SK-N-SH (cell line): Measurements from ENCODE around the gene XAB2.
A peak's percentile ranks its signal among the peaks of the same experiment; 100 is the strongest.

ENCODE experiments used
- EZH2phosphoT487 ChIP-seq: fragments of 200-600 bp; sonication (generic); IDR thresholded peaks from 2 replicates; pipeline ENCODE4 v1.6.1; 2017; ENCODE audit warnings: low read depth, mixed run types, mild to moderate bottlenecking, antibody characterized with exemption, moderate library complexity, borderline replicate concordance
- GATA2 ChIP-seq: sonication (generic); formaldehyde crosslinking; IDR thresholded peaks from 2 replicates; pipeline ENCODE4 v1.5.0; 2020; ENCODE audit warnings: mild to moderate bottlenecking, missing genetic modification reagents
- MXI1 ChIP-seq: IDR thresholded peaks from 2 replicates; pipeline ENCODE4 v1.6.1; 2012; ENCODE audit warnings: mild to moderate bottlenecking, low read depth, low read length, improper control_type of control experiment
- NRF1 ChIP-seq: IDR thresholded peaks from 2 replicates; pipeline ENCODE4 v1.6.1; 2012; ENCODE audit warnings: low read depth, mild to moderate bottlenecking, low read length
- POLR2AphosphoS5 ChIP-seq: IDR thresholded peaks from 2 replicates; pipeline ENCODE4 v1.6.1; 2012; ENCODE audit warnings: low read depth, low read length
- RCOR1 ChIP-seq: fragments of 150-350 bp; IDR thresholded peaks from 2 replicates; pipeline ENCODE4 v1.6.1; 2017; ENCODE audit warnings: antibody characterized with exemption, low read length
- RFX5 ChIP-seq: IDR thresholded peaks from 2 replicates; pipeline ENCODE4 v1.6.1; 2012; ENCODE audit warnings: mild to moderate bottlenecking, improper control_type of control experiment, low read length
- TF ChIP-seq, protein P1 (sequence below): fragments of 200-600 bp; sonication (generic); IDR thresholded peaks from 2 replicates; pipeline ENCODE4 v1.6.1; 2017; ENCODE audit warnings: antibody characterized with exemption, mild to moderate bottlenecking, moderate library complexity
- TF ChIP-seq, protein P2 (sequence below): fragments of 150-350 bp; IDR thresholded peaks from 2 replicates; pipeline ENCODE4 v1.6.1; 2017; ENCODE audit warnings: antibody characterized with exemption, low read length, low read depth, borderline replicate concordance

DNA sequence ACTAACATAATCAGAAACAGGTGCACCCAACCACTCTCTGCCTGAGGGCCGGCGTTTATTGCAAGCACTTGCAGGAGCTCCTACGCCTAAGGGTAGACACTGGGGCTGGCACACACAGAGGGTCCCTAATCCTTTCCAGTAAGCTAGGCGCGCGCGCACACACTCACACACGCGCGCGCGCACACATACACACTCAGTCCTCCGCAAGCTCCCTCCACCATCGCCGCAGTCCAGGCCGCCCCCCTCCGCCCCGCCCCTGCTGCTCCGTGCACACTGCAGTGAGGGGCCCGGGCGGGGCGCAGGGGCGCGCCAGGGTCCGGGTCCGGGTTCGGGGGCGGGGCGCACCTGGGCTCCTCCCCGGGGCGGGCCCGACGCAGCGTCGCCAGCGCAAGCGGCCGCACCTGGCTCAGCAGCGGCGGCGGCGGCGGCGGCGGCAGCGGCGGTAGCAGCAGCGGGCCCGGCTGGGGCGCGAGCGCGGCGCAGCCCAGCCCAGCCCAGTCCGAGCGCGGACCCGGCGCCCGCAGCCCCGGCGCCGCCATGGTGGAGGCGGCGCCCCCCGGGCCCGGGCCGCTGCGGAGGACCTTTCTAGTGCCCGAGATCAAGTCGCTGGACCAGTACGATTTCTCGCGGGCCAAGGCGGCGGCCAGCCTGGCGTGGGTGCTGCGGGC is 33.7 kb downstream of the XAB2 start, which contains the start of gene CAMSAP3:
- no peak for TF ChIP-seq EZH2phosphoT487
- TF ChIP-seq RCOR1 = no peak
- TF ChIP-seq, protein P1, sequence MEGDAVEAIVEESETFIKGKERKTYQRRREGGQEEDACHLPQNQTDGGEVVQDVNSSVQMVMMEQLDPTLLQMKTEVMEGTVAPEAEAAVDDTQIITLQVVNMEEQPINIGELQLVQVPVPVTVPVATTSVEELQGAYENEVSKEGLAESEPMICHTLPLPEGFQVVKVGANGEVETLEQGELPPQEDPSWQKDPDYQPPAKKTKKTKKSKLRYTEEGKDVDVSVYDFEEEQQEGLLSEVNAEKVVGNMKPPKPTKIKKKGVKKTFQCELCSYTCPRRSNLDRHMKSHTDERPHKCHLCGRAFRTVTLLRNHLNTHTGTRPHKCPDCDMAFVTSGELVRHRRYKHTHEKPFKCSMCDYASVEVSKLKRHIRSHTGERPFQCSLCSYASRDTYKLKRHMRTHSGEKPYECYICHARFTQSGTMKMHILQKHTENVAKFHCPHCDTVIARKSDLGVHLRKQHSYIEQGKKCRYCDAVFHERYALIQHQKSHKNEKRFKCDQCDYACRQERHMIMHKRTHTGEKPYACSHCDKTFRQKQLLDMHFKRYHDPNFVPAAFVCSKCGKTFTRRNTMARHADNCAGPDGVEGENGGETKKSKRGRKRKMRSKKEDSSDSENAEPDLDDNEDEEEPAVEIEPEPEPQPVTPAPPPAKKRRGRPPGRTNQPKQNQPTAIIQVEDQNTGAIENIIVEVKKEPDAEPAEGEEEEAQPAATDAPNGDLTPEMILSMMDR = no peak
- TF ChIP-seq MXI1 = 0 out of 2 replicates have a peak, but pooled peaks have one; percentile 26
- TF ChIP-seq, protein P2, sequence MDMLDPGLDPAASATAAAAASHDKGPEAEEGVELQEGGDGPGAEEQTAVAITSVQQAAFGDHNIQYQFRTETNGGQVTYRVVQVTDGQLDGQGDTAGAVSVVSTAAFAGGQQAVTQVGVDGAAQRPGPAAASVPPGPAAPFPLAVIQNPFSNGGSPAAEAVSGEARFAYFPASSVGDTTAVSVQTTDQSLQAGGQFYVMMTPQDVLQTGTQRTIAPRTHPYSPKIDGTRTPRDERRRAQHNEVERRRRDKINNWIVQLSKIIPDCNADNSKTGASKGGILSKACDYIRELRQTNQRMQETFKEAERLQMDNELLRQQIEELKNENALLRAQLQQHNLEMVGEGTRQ = no peak
- no peak; the same call in 1 of the 2 replicates for TF ChIP-seq NRF1
- no peak for TF ChIP-seq POLR2AphosphoS5
- TF ChIP-seq GATA2 (CRISPR knock-in tag) = no peak
- TF ChIP-seq RFX5 = no peak
